NCI-H345 (cell line): ENCODE measurements around the gene PDGFC.

Source experiments
- DNase-seq: peaks from one replicate; lab custom pipeline; 2025; lab: John Stamatoyannopoulos, UW

Gene PDGFC

DNA sequence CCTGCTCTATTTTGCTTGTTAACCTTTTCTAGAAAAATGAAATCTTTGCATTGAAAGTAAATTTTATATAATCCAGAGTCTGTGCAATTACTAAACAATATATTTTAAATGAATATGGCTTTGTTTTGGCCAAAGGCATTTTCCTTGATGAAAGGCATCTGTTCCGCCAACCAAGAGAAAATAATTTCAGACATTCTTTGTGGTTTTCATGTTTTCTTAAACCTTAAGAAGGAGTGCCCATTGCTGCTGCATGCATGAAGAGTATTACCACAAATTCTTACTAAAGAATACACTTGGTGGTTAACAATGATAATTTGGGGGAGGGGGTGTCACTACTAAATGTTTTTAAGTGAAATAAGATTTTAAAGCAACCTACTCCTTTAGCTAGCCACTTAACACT is 2.7 kb upstream of the PDGFC start:
- DNase-seq, result no peak

DNA sequence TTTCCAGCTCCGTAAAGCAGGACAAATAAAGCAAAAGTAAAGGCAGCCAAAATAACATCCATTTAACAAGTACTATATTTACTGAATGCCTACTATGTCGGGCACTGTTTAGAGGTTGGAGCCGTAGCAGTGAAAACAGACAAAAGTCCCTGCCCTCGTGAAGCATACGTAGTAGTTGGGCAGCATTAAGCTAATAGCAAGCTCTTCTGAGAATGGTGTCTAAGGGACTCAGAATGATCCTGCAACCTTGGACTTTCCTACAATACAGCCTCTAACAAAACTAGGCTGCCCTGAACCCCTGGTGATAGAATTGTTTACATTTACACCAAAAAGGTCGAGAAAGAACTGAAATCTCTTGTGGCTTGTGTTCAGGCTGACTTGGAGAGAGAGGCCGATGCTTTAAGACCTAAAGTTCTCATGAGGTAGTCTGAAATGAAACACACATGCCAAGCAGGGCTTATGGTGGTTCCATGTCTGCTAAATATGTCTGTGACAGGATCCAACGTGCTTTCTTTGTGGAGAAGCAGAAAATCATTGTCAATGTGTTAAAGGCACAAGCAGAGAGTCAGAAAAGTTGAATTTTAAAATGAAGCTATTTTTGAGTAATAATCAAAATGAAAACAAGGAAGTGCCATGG is 898 bp upstream of the PDGFC start:
- no peak for DNase-seq

DNA sequence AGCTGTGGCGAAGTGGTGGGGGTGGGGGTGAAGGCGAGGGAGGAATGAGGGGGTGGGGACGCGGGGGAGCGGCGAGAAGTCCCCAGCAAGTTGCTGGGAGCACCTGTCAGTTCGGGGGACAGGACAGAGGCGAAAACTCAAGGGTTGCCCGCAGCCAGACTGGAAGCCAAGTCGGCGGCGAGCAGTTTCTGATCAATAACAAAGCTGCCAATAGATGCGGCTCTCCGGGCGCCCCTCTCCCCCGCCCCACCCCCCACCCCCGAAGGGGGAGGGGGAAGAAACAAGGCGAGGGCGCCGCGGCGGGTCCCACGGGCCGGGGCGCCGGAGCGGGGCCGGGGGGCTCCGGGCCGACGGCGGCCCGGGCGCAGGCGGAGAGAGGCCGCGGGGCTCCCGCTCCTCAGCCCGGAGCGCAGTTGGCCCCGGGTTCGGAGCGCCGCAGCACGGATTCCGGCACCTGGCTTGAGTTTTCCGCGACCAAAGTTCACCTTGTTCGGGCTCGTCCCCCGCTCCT is 379 bp downstream of the PDGFC start:
- DNase-seq, result peak; percentile 22

DNA sequence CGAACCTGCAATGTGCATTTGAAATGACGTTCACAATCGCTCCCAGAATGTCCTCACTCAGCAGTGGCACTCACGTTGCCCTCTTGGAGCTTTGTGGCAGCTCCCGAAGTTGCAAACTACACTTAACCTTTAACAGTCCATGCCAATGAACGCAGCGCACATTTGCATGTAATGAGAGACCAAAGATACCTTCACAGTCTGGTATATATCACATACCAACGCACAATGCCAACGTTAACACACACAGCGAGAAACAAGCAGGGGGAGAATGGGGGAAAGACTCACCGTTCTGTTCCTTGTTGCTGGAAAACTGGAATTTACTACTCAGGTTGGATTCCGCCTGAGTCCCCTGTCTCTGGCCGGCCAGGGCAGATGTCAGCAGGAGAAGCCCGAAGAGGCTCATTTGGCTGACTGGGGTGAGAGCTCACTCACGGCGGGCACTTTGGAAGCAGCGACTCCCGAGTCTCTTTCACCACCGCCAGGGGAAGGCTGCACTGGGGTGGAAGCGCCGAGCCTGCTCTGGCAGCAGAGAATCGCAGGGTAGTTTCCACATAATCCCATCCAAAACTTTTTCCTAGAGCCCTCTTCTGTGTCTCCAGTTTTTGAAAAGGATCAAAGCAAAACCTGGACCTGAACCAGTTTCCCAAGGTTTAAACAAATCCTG is 966 bp downstream of the PDGFC start:
- peak; percentile 41 for DNase-seq

DNA sequence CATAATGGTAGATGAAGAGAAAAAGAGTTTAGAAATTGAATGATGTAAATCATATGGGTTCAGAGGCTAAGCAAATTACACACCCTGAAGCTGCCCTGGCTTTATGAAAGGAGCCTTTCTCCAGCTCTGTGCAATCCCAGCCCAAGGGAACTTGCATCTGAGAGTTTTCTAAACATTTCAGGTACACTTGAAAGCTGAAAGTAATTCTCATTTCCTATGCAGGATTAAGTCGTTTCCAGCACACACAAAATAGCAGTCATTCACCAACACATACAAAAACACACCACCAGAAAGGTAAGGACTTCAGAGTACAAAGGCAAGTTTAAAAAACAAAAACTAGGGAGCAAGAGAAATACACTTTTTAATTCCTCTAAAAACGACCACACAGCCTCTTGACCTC is 1.7 kb downstream of the PDGFC start:
- no peak for DNase-seq

DNA sequence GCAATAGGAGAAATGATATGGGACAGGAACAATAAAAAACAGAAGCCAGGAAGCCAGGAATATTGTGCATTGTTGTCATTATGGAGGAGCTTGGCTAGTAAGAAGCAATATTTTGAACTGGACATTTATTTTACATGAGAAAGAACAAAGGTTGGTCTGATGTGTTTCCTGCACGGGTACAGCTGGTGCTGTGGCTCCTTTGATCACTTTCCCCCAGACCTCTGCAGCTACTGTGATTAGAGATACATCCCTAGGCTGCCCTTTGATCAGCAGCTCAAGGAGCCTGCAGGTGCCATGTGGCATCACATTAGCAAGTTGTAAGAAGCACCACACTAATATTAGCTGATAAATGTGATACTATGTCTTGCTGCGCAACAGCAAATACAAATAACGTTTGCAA is 2.5 kb downstream of the PDGFC start:
- no peak for DNase-seq

DNA sequence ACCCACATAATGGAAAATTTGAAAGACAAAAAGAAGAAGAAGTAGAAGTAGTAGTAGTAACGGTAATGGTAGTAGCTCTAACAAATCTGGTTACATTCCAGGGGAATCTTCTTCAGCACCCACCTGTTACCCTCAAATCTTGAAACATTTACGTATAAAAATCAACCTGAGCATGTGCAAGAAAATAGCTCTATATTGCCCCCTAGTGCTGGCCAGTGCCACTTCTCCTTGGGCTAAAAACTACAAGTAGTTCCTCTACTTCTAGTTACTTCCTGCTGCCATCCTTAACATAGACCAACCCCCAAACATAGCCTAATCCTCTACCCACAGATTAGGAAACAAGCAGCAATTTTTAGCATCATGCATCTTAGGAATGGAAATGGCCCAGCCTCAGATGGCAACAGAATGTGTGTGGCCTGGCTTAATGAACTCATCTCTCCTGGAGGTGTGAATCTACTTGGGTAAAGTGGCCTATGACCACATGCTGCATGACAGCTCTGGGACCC is 3.1 kb downstream of the PDGFC start:
- peak; percentile 51 for DNase-seq

DNA sequence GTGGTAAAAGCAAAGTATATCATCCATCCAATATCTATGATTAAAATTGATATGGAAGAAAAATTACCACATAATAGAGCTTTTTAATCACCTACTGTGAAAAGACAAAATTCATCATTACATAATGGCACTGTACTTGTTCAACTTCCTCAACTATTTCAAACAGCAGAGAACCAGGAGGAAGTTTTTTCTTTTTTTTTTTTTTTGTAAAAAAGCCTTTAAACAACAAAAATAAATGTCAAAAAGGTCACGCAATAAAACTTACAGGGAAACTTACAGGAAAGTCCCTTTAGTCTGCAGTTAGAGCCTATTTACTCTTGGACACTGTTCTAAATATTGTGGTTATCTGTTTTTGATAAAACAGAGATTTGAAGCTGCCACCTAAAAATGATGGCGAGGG is 4.8 kb downstream of the PDGFC start:
- no peak for DNase-seq

DNA sequence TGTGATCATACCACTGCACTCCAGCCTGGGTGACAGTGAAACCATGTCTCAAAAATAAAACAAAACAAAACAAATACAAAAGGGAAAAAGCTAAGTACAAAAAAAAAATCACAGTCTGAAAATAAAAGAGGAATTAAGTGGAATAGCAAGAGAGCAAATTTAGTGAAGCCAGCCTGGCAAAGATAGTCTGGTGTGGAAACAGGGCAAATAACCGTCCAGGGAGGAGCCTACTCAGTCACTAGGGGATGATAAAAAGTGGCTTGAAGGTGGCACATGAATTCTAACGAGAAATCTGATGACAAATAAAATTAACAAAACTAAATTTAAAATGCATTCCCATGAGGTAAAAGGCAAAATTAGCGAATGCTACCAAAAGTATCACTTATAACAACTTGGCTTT is 8.2 kb downstream of the PDGFC start:
- DNase-seq, result no peak

DNA sequence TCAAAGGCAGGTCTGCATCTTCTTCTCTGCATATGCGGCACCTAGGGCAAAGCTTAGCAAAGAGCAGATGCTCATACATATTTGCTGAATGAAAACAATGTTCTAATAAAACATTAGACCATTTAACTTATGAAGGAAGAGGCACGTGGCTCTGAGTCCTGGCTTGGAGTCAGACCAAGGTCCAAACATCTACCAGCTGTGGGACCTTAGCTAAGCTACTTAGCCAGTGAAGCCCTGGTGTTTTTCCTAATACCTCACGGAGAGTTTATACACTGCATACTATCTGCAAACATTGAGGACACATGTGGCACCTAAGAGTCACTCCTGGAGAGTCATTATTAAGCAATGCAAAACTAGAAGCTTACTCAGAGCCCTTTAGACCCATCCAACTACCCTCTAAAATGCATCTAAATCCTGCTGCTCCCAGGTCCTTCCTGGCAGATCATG is 9.0 kb downstream of the PDGFC start:
- DNase-seq, result no peak

DNA sequence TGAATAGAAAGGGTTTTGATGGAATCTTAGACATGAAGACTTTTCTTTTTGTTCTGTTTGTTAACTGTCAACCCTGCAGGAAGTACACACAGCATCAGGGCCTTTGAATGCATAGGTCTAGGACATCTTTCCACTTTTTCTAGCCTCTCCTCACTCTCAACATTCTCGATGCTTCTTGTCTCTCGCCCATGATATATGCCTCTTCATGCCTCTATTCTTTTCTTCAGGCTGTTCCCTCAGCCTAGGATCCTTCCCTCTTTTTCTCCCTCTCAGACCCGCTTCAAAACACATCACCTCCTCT is 9.6 kb downstream of the PDGFC start:
- DNase-seq, result no peak

DNA sequence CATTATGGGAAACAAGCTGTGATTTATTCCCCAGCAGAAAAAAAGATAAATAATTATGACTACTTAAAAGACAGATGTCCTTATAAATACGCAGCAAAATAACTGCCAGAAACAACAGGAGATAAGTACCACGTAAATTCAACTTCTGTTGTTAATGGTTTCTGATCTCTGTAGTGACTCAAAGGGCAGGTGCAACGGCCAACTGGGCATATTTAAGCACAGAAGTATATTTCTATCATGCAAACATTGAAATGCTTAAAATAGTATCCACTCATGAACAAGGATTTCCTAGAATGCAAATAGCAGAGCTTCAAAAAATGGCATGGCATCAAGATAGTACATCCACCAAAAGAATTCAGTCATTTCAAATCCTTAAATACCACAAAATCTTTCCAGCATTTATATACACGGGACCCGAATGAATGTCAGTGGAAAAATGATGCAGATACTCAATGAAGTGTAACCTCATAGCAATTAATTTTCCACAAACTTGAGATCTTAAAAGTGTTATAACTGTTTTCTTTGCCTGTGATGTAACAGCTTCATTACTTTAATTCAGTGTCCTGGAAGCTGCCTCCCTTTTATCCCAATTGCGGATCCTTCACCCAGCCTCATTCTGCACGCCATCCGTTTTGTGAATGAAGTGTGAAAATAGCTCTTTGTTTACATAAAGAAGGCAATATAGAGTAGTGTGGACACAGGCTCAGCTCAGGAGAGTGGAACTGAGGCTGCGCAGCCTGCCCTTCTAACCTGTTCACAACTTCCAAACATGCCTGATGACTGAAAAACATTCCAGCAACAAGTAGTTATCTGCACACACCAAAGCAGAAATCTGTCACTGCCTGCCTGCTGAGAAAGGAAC is 10.2 kb downstream of the PDGFC start:
- DNase-seq, result no peak

DNA sequence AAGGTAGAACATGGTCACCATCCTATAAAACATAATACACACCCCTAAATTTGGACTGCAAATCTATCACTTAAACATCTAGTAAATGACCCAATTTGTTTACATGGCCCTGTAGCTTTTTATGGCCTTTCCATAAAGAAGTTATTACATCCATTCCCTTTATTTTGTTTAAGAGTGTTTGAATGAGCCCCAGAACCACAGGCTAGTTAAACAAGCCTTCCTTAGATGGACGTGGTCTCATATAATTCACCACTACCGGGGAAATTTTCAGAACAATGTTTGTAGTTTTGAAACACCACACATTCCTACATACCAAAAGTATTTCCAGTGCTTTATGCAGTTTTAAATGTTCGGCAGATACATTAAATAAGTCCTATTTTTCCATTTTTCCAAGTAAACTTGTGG is 12.3 kb downstream of the PDGFC start:
- no peak for DNase-seq

DNA sequence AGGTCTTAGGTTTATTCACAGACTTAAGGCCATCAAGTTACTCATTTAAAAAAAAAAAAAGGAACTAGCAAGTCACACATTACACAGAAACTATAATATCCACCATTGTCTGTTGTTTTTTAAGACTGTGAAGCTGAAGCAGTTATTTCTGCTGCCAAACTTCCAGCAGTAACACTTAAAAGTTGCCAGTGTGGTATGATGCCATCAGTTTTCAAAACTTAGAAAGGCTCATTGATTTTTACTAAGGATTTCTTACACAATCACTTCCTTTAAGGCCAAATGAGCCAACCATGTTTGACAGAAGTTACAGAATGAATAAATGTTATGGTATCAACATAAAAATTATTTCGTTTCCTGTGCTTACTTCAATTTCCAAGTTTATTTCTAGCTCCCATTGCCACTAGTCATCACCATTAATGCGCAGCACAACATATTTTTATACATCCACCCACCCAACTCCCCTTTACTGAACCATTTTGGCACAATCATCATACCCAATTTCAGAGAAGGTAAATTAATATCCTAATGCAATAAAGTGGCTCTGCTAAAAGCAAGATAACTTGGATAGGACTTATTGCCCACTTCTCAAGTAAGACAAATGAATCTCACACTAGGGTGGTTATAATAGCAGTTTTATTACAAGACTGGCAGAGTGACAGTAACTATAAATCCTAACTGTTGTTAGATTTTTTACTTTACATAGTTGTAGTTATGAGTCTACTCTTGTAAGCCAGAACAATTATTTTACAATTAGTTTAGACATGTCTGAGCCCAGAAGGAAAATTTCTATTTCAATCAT is 13.1 kb downstream of the PDGFC start:
- no peak for DNase-seq

DNA sequence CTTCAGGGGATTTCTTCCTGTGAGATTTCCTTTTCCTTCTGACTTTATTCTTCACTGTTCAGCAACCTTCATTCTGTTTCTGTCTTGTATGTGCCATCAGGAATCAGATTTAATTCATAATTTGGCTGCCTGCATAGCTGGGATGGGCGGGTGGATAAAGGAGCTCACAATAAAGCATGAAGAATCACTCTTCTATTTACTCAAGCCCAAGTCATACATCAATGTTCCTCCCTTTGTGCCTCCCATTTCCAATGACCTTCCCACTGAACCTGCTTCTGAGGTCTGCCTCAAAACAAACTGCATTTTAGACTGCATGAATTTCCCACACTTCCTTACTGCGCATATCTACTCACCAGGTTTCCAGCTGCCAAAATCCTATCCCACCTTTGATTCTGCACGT is 14.0 kb downstream of the PDGFC start:
- DNase-seq, result no peak

DNA sequence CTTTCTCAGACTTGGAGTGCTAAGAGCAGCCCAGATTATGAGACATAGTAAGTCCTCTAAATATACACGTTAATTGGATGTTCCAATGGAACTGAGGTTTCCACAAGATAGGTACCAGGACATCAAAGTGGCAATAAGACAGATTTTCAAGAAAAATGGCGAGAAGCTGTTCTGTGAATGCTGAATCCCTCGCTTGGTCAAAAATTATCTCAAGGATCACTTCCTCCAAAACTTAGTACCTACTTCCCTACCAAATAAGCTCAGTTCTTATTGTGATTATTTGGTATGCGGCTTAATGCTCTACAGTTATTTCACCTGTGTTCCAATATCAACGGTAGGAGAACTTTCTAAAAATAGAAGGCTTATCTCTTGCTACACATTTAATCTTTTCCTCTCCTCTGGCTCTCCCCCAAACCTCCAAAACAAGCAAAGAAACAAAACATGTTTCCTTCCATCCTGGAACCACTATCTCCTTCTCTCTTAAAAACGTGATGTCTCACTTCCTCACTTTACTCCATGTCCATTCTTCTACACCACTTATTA is 14.7 kb downstream of the PDGFC start:
- no peak for DNase-seq

DNA sequence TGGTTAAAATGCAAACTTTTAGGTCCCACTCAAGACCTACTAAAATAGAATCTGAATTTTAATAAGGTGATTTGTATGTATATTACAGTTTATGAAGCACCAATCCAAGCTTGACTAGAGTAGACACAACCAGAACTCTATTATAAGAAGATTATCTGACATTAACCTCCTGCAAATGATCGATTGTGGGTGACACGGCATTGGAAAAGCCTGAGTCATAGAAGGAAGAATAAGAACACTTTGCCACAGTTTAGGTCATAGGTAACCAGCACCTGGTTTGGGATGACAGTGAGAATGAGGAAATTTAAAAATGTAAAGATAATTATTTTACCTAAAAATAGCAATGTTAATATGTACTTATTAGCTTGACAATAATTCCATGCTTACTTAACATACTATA is 15.2 kb downstream of the PDGFC start:
- no peak for DNase-seq

DNA sequence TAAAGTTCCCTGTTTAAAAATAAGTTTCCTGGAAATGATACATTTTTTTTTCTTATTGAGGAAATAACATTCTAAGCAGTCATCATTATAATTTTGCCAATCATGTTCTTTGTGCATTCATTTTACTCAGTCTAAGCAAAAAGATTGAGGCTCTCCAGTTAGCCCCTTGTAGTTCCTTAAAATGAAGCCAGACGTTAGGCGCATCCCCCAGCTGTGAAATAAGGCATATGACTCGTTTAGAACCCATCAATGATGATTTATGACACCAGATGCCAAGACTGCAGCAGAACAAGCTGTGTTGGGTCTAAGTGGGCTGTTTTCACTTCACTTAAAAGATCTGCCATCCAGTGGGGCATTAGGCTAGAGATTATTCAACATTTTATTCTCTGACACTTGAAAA is 17.0 kb downstream of the PDGFC start:
- no peak for DNase-seq

DNA sequence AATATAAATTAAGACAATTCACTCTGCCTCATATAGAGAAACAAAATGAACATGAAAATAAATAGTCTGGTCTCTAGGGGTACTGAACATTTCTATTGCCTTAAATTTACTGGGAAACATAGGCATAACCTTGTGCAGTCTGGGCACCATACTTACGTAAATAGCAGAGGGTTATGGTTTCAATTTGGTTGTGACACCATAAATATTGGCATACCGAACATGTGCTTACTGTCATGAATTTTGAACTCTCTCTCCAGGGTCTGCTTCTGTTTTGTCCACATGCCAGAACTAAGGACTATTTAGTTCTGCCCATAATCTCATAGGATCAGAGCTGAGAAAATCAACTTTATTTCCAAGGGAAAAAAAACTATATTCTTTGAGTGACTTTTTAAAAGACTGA is 17.6 kb downstream of the PDGFC start:
- no peak for DNase-seq

DNA sequence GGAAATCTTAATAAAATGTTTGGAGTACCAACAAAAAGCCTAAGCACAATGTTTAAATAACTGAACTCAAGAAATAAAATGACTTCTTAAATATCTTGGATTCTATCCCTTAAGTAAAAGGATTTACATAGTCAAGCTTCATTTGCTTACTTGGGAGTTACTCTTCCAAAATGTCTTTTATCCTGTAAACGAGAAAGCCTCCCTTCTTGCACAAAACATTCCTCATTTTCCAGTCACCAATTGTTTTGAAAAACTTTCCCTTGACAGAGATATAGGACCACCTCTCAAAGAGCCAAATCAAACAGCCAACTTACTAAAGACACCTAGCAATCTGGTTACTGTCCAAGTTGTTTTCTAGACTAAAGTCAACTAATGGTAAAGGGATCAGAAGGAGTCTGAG is 18.6 kb downstream of the PDGFC start:
- DNase-seq, result no peak

DNA sequence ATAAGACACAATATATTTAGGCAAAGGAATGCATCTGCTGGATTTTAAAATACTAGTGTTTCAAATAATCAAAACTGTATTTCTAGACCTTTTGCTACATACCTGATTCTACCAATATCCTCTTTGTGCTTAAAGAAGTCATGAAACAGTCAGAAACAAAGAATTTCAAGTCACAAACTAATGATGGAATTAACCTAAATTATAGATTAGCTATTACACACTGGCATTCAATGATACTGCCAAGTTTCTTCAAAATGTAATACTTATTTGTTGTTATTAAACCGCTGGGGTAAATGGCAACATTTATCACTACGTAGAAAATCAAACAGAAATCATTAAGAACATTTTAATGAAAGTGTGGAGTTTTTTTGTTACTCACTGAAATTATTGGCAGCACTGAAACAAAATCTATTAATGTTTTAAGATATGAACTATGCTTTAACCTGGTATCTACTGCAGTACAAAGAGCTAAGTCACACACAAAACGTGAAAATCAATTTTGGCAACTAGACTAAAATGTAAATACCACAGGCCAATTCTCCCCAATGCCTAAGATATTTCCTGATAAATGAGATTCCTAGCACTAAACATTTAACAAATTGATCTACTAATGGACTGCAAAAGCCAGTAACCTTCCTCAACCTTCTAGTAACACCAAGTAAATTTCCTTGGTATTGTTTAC is 19.4 kb downstream of the PDGFC start:
- DNase-seq, result no peak
